CD14-positive monocyte (primary cell): ENCODE data around the gene RAD54L. TPM values are rescaled to one million over a fixed set of nuclear protein-coding genes. Genes with fewer than 3 reads are reported as not detected.
"Not testable (repeated sequence)": the region's sequence is repeated elsewhere in the genome, so short reads cannot be mapped to it uniquely, and the experiment has no call there.

Experiments
- DNase-seq, 3 donors: peaks; one replicate each; pipeline ENCODE4 v3.0.0-alpha.2; 2011 to 2022
- H2AFZ ChIP-seq: 2 replicates; pipeline ENCODE4 v1.6.0; 2012; ENCODE audit warnings: mild to moderate bottlenecking, low read depth, low read length, inconsistent platforms; ENCODE audit not compliant: insufficient read depth, poor library complexity, severe bottlenecking
- H3K27ac ChIP-seq, 2 donors: 1 replicate in 1 of 2; 2 replicates in 1 of 2; pipeline ENCODE4 v1.5.1; 2012 to 2013; ENCODE audit warnings: low read length in 2 of 2, control low read depth in 1 of 2, inconsistent platforms in 1 of 2, low read depth in 1 of 2, mild to moderate bottlenecking in 1 of 2
- H3K27me3 ChIP-seq, 2 donors: one replicate each; pipeline versions ENCODE4 v1.6.0 to v1.6.1; 2011 to 2013; ENCODE audit warnings: low read length in 2 of 2; ENCODE audit not compliant: control insufficient read depth in 2 of 2, insufficient read depth in 2 of 2
- H3K36me3 ChIP-seq, 2 donors: replicated peaks in 1 of 2; 1 replicate in 1 of 2; 2 replicates in 1 of 2; pipeline versions ENCODE4 v1.5.1 to v1.6.1; 2012 to 2013; ENCODE audit warnings: low read length in 2 of 2, control low read depth in 1 of 2, inconsistent platforms in 1 of 2, mild to moderate bottlenecking in 1 of 2; ENCODE audit not compliant: insufficient read depth in 2 of 2, control insufficient read depth in 1 of 2
- H3K4me1 ChIP-seq, 2 donors: 1 replicate in 1 of 2; 2 replicates in 1 of 2; pipeline versions ENCODE4 v1.5.1 to v1.6.1; 2012 to 2013; ENCODE audit warnings: low read length in 2 of 2, control low read depth in 1 of 2, inconsistent platforms in 1 of 2, mild to moderate bottlenecking in 1 of 2, moderate library complexity in 1 of 2; ENCODE audit not compliant: insufficient read depth in 2 of 2, control insufficient read depth in 1 of 2
- H3K4me2 ChIP-seq: replicated peaks from 2 replicates; pipeline ENCODE3; 2012; ENCODE audit warnings: low read length, moderate library complexity, mild to moderate bottlenecking; ENCODE audit not compliant: poor library complexity, severe bottlenecking; ENCODE audit errors: extremely low read depth
- H3K4me3 ChIP-seq, 3 experiments: fragments of 200-600 bp in 1 of 3; sonication (generic) in 1 of 3; replicated peaks in 1 of 3; 1 replicate in 2 of 3; 2 replicates in 1 of 3; pipeline ENCODE4 v1.5.1; 2011 to 2013; ENCODE audit warnings: low read length in 3 of 3, mild to moderate bottlenecking in 3 of 3, control low read depth in 2 of 3, low read depth in 2 of 3, inconsistent platforms in 1 of 3, moderate library complexity in 1 of 3
- H3K79me2 ChIP-seq: 2 replicates; pipeline ENCODE4 v1.6.0; 2012; ENCODE audit warnings: mild to moderate bottlenecking, control low read depth, inconsistent platforms, low read length, moderate library complexity; ENCODE audit not compliant: insufficient read depth
- H3K9ac ChIP-seq: 2 replicates; pipeline ENCODE4 v1.6.0; 2017; ENCODE audit warnings: low read length, mild to moderate bottlenecking; ENCODE audit not compliant: insufficient read depth, poor library complexity, severe bottlenecking
- H3K9me3 ChIP-seq, 2 donors: replicated peaks in 1 of 2; 1 replicate in 1 of 2; 2 replicates in 1 of 2; pipeline versions ENCODE4 v1.5.1 to v1.6.1; 2012 to 2013; ENCODE audit warnings: low read length in 2 of 2, control low read depth in 1 of 2; ENCODE audit not compliant: control insufficient read depth in 1 of 2, insufficient read depth in 1 of 2
- H4K20me1 ChIP-seq: 2 replicates; pipeline ENCODE4 v1.6.0; 2012; ENCODE audit warnings: mild to moderate bottlenecking, low read length, control low read depth, moderate library complexity; ENCODE audit not compliant: insufficient read depth
- H3K27ac Mint-ChIP-seq, 7 donors: one replicate each; pipeline ENCODE4 v1.8.0; 2020; ENCODE audit warnings: mild to moderate bottlenecking in 7 of 7, mixed read lengths in 7 of 7, moderate library complexity in 6 of 7, inconsistent platforms in 2 of 7
- H3K27me3 Mint-ChIP-seq, 3 donors: one replicate each; pipeline ENCODE4 v1.8.0; 2021 to 2022; ENCODE audit warnings: low read depth in 3 of 3, mild to moderate bottlenecking in 3 of 3, mixed read lengths in 3 of 3, moderate library complexity in 3 of 3, inconsistent platforms in 1 of 3
- H3K36me3 Mint-ChIP-seq, 2 donors: one replicate each; pipeline ENCODE4 v1.8.0; 2020; ENCODE audit warnings: mixed read lengths in 2 of 2, inconsistent platforms in 1 of 2, mild to moderate bottlenecking in 1 of 2
- H3K4me1 Mint-ChIP-seq: one replicate; pipeline ENCODE4 v1.8.0; 2020; ENCODE audit warnings: mild to moderate bottlenecking, mixed read lengths
- H3K4me3 Mint-ChIP-seq, 2 donors: one replicate each; pipeline ENCODE4 v1.8.0; 2020; ENCODE audit warnings: mild to moderate bottlenecking in 2 of 2, mixed read lengths in 2 of 2, moderate library complexity in 1 of 2
- H3K9me3 Mint-ChIP-seq, 7 donors: one replicate each; pipeline ENCODE4 v1.8.0; 2020 to 2022; ENCODE audit warnings: mixed read lengths in 7 of 7, mild to moderate bottlenecking in 6 of 7, moderate library complexity in 6 of 7, inconsistent platforms in 2 of 7
- WGBS: methylation state at CpG from one replicate; pipeline ENCODE4 v1.1.5; 2013; ENCODE audit warnings: missing lambda C conversion rate; ENCODE audit not compliant: insufficient coverage; 5-methylcytosine and 5-hydroxymethylcytosine counted together
- intact Hi-C, 2 donors: fragments of 100-400 bp; cut with micrococcal nuclease; formaldehyde crosslinking; loops; one replicate each; pipeline versions ENCODE4 v1.15.0 to v1.15.1; 2023
- polyA plus RNA-seq, 3 donors: library from polyadenylated mRNA; depleted of rRNA in 1 of 3; unstranded in 2 of 3; stranded (reverse) in 1 of 3; fragments of 300-500 nt in 2 of 3; fragments of >200 nt in 1 of 3; fragmentation: Illumina TruSeq in 2 of 3; gene quantifications; 1 replicate in 2 of 3; 2 replicates in 1 of 3; pipeline ENCODE4 v1.2.3, GENCODE V29; 2012 to 2021

The RAD54L gene
- polyA plus RNA-seq, 3 donors = 0.13 TPM; not detected in 2

- intact Hi-C loops, H3K9me3 Mint-ChIP-seq, H3K27me3 ChIP-seq, H3K9me3 ChIP-seq, H3K4me2 ChIP-seq, H3K4me1 Mint-ChIP-seq, H3K27me3 Mint-ChIP-seq, H3K4me3 Mint-ChIP-seq, H3K27ac ChIP-seq, H3K4me3 ChIP-seq, H3K9ac ChIP-seq, H2AFZ ChIP-seq, H3K79me2 ChIP-seq, H4K20me1 ChIP-seq, H3K4me1 ChIP-seq, DNase-seq: not testable (repeated sequence)
- peaks cover 19 to 24% of the 10 kb centered on the region in 2 donors for H3K36me3 ChIP-seq
- Mint-ChIP-seq H3K27ac (peak overlapping the region in 1 of 7 donors; percentile 40), H3K36me3 (peaks cover 17 to 32% of the 10 kb centered on the region in 2 donors)
- no CpG with 5 or more reads among the region's 13 CpGs for WGBS
These were observed 72.7 kb downstream of the RAD54L start for GRCh38 chr1:46319960-46320914.

GRCh38 chr1:46322191-46322590 is 74.6 kb downstream of the RAD54L start:
- H3K36me3 Mint-ChIP-seq = peaks cover 8 to 16% of the 10 kb centered on the region in 2 donors
- peak overlapping the region in 1 of 7 donors; percentile 77 for H3K27ac Mint-ChIP-seq
- H3K4me1 ChIP-seq, H3K27me3 ChIP-seq, H3K4me1 Mint-ChIP-seq, H2AFZ ChIP-seq, H3K36me3 ChIP-seq, H3K9me3 Mint-ChIP-seq, intact Hi-C loops, H4K20me1 ChIP-seq, H3K4me3 Mint-ChIP-seq, H3K9ac ChIP-seq, H3K4me3 ChIP-seq, H3K79me2 ChIP-seq, H3K27me3 Mint-ChIP-seq, H3K27ac ChIP-seq, H3K4me2 ChIP-seq, H3K9me3 ChIP-seq, DNase-seq: not testable (repeated sequence)
- 100% methylated on average over 3 of the region's 6 CpGs for WGBS

- H3K4me3 Mint-ChIP-seq, H3K9me3 Mint-ChIP-seq, intact Hi-C loops, H3K36me3 ChIP-seq, H3K4me3 ChIP-seq, H3K4me2 ChIP-seq, H3K27me3 ChIP-seq, H4K20me1 ChIP-seq, H2AFZ ChIP-seq, H3K27ac ChIP-seq, H3K79me2 ChIP-seq, H3K9ac ChIP-seq, H3K4me1 Mint-ChIP-seq, DNase-seq, H3K27me3 Mint-ChIP-seq, H3K4me1 ChIP-seq, H3K36me3 Mint-ChIP-seq, H3K9me3 ChIP-seq: not testable (repeated sequence)
- peak overlapping the region in 1 of 7 donors; percentile 25 for H3K27ac Mint-ChIP-seq
- whole genome bisulfite sequencing = no CpG with 5 or more reads among the region's 11 CpGs
These were observed 77.9 kb downstream of the RAD54L start for GRCh38 chr1:46325285-46326076.
